Mucosa of descending colon (tissue), 3 donors: Measurements from ENCODE around the gene TBRG1. TPM values are rescaled to one million over a fixed set of nuclear protein-coding genes. Genes with fewer than 3 reads are reported as not detected.

Experiments used
- ATAC-seq: fragments of 200-7000 bp; cut with Tn5 transposase; one replicate; pipeline ENCODE4 v1.9.1; 2020; ENCODE audit warnings: mild to moderate bottlenecking, moderate library complexity
- DNase-seq, 3 donors: peaks; one replicate each; pipeline ENCODE4 v3.0.0-alpha.2; 2020
- H3K36me3 ChIP-seq: fragments of 200-600 bp; one replicate; pipeline ENCODE4 v1.8.0; 2021; ENCODE audit warnings: low read depth, mild to moderate bottlenecking
- H3K4me1 ChIP-seq: fragments of 200-600 bp; one replicate; pipeline ENCODE4 v1.8.0; 2021; ENCODE audit warnings: low read depth, mild to moderate bottlenecking
- H3K4me3 ChIP-seq: fragments of 200-600 bp; one replicate; pipeline ENCODE4 v1.8.0; 2021; ENCODE audit warnings: mild to moderate bottlenecking
- H3K9me3 ChIP-seq: fragments of 200-600 bp; one replicate; pipeline ENCODE4 v1.8.0; 2021; ENCODE audit warnings: mild to moderate bottlenecking
- intact Hi-C, 2 donors: fragments of 100-400 bp; cut with DNase I in 1 of 2; cut with micrococcal nuclease in 1 of 2; formaldehyde crosslinking; loops; one replicate each; pipeline versions ENCODE4 v1.11.0 to v1.11.1; 2022; cut with DNase I, micrococcal nuclease
- total RNA-seq, 3 donors: library from RNA; stranded (reverse); fragmentation: NEBNext Ultra II Directional in 2 of 3; extraction: Animal tissue kit (Norgen Biotek cat#: 25700) in 2 of 3; gene quantifications; one replicate each; pipeline versions ENCODE4 v1.2.1 to v1.2.4, GENCODE V29; 2021 to 2023
- TF ChIP-seq, protein P1 (sequence below): fragments of 200-600 bp; IDR thresholded peaks from one replicate; pipeline ENCODE4 v1.8.0; 2022; ENCODE audit warnings: antibody characterized with exemption, mild to moderate bottlenecking
- donor health status: DM: no; HTN: no; CAD: no; lungs with moderate emphysema.
- donor health status: DM: no; HTN: no; CAD: no.
- donor health status: DM: no; HTN: yes; CAD: no.

The TBRG1 gene
- total RNA-seq, 3 donors from 2014 or later: 26.6 to 45.8 (median 41.8) TPM

DNA sequence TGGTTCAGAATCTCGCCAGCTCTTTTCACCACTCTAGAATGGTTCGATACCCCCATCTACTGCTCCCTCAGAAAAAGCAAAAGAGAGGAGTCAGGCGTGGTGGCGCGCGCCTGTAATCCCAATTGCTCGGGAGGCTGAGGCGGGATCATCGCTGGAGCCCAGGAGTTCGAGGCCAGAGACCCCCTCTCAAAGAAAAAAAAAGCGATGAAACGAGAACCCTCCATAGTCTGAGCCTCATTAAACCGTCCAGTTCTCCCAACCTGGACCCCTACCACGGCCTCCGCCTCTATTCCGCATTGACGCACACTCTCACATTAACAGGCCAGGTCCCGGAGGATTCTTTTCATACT is 51.5 kb downstream of the TBRG1 start:
- intact Hi-C loops: loop anchor here in 1 of 2 donors (5.0 kb wide), 1 partner anchor 88 kb away; the partner anchor contains the start of gene ESAM
- TF ChIP-seq, protein P1, sequence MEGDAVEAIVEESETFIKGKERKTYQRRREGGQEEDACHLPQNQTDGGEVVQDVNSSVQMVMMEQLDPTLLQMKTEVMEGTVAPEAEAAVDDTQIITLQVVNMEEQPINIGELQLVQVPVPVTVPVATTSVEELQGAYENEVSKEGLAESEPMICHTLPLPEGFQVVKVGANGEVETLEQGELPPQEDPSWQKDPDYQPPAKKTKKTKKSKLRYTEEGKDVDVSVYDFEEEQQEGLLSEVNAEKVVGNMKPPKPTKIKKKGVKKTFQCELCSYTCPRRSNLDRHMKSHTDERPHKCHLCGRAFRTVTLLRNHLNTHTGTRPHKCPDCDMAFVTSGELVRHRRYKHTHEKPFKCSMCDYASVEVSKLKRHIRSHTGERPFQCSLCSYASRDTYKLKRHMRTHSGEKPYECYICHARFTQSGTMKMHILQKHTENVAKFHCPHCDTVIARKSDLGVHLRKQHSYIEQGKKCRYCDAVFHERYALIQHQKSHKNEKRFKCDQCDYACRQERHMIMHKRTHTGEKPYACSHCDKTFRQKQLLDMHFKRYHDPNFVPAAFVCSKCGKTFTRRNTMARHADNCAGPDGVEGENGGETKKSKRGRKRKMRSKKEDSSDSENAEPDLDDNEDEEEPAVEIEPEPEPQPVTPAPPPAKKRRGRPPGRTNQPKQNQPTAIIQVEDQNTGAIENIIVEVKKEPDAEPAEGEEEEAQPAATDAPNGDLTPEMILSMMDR: no peak
- H3K9me3 ChIP-seq: no peaks in the 10 kb centered on the region
- DNase-seq (peak in 1 of 3 donors; percentile 31), ATAC-seq (no peak)
- H3K4me3 ChIP-seq: peak overlapping the region; percentile 54
- peaks cover 10% of the 10 kb centered on the region for H3K4me1 ChIP-seq
- no peaks in the 10 kb centered on the region for H3K36me3 ChIP-seq

DNA sequence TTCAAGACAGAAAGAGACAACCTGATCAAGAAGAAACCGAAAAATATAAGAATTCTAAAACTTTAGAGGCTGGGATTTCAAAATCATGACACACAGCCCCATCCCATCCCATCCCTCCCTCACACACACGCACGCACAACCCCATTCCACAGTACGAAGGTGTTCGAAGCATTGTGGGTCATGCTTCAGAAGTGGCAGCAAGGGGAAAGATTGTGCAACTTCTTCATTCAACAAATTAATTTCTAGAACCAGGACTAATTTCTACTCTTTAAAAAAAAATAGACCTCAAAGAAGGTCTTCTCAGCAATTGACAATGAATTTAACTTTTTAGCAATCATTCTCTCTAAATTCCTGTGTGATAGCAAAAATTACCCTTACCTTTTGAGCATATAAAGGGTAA is 51.9 kb downstream of the TBRG1 start:
- TF ChIP-seq, protein P1: no peak
- peaks cover 6% of the 10 kb centered on the region for H3K4me1 ChIP-seq
- ATAC-seq (no peak), DNase-seq (no peak)
- H3K4me3 ChIP-seq: no peak overlapping the region
- intact Hi-C loops: loop anchor here in 1 of 2 donors (5.0 kb wide), 1 partner anchor 88 kb away; the partner anchor contains the start of gene ESAM
- no peaks in the 10 kb centered on the region for H3K9me3 ChIP-seq
- H3K36me3 ChIP-seq: no peaks in the 10 kb centered on the region

DNA sequence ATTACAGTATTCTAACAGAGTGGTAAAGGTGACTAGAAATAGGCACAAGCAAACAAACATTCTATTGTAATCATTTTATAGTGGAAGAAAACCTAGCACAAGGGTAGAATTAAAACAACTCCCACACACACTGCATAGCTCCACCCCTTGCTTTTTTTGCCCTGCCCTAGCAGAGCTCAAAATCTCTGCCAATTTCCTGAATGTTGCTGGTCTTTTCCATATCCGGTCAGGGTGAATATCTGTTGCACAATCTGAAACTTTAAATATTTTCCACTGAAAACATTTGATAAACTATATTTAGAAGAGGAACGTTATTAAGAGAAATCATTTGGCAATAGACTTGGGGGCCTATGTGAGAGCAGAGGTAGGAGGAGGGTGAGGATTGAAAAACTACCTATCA is 53.7 kb downstream of the TBRG1 start:
- no peaks in the 10 kb centered on the region for H3K36me3 ChIP-seq
- peaks cover 3% of the 10 kb centered on the region for H3K4me1 ChIP-seq
- no peaks in the 10 kb centered on the region for H3K9me3 ChIP-seq
- TF ChIP-seq, protein P1: no peak
- DNase-seq (peak in 1 of 3 donors; percentile 62), ATAC-seq (peak; percentile 49)
- no peak overlapping the region for H3K4me3 ChIP-seq
- intact Hi-C loops: no loop called here

DNA sequence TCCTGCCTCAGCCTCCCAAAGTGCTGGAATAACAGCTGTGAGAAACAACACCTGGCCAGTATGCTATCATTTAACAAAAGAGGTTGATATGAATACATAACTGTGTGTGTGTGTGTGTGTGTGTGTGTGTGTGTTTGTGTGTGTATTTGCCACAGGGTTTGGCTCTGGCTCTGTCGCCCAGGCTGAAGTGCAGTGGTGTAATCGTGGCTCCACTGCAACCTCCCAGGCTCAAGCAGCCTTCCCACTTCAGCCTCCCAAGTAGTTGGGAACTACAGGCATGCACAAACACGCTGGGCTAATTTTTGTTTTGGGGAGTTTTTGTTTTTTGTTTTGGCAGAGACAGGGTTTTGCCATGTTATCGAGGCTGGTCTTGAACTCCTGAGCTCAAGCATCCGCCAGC is 55.8 kb downstream of the TBRG1 start:
- Histone ChIP-seq H3K36me3 (no peaks in the 10 kb centered on the region), H3K9me3 (peaks cover 14% of the 10 kb centered on the region), H3K4me3 (no peak overlapping the region), H3K4me1 (peaks cover 3% of the 10 kb centered on the region)
- ATAC-seq: no peak
- TF ChIP-seq, protein P1: no peak
- DNase-seq: no peak
- intact Hi-C loops: no loop called here

DNA sequence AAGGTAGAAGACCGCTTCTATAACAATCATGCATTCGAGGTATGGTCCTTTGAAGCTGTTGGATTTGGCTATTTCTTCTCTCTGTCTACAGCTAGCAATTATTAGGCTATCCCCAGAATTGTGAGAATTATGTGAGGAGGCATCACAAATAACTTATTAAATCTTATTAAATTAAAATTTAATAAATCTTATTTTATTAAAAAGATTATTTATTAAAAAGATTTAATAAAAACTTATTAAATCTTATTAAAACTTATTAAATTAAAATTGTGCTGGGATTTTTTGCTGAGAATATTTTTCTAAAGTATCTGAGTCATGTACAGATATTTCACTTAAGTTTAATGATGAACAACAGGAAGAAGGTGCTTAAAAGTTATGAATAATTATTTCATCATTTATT is 58.8 kb downstream of the TBRG1 start:
- Histone ChIP-seq H3K36me3 (no peaks in the 10 kb centered on the region), H3K9me3 (peaks cover 29% of the 10 kb centered on the region), H3K4me3 (no peak overlapping the region), H3K4me1 (no peaks in the 10 kb centered on the region)
- intact Hi-C loops: no loop called here
- DNase-seq: no peak
- no peak for ATAC-seq
- TF ChIP-seq, protein P1: no peak

DNA sequence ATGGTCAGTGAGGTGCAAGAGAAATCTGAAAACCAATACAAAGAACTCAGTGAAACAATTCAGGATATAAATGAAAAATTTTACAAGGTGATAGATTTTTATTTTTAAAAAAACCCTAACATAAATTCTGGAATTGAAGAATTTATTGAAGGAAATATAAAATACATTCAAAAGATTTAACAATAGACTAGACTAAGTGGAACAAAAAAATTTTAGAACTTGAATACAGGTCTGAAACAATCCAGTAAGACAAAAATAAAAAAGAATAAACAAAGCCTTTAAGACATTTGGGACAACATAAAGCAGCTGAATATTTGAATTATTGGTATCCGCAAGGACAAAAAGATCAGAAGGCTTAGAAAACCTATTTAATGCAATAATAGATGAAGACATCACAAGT is 59.8 kb downstream of the TBRG1 start:
- Histone ChIP-seq H3K4me3 (no peak overlapping the region), H3K9me3 (peaks cover 29% of the 10 kb centered on the region), H3K4me1 (no peaks in the 10 kb centered on the region), H3K36me3 (no peaks in the 10 kb centered on the region)
- intact Hi-C loops: no loop called here
- DNase-seq (no peak), ATAC-seq (no peak)
- TF ChIP-seq, protein P1: no peak
